ENCODE measurements around the gene WNT16.

WNT16 gene

DNA sequence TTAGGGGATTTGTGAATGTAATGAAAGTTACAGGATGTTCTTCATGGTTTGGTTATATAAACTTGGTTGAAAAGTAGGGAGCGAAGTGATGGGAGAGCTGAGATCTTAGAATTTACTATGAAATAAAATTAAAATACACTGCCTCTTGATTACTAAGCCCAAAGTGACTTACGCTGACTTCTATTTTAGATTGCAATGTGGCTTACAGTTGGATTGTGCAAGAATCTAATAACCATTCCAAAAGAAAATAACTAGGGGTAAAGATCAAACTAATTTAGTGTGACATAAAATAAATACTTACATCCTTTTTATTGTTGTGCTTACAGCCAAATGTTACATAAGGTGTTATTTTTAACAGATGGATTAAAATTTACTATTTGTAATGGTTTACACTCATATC is 15.3 kb downstream of the WNT16 start:
- no peak for DNase-seq (ENCODE audit: low spot score)

DNA sequence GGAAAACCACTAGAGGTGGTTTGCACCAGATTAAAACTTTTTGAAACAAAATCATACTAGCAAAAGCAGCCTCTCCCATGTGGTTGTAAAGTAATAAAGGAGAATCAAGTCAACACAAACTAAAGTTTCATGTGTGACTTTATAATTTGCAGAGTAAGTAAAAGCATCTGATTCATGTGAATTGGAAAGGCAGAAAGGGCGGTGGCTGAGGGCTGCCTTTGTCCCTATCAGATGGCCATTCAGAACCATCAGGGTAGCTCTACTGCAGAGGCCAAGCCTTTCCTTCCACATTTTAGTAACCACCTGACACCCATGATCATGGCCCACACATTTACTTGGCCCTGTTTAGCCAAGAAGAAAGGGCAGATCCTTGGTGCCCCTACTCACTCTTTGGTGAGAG is 15.7 kb downstream of the WNT16 start:
- no peak for DNase-seq (ENCODE audit: low spot score)

DNA sequence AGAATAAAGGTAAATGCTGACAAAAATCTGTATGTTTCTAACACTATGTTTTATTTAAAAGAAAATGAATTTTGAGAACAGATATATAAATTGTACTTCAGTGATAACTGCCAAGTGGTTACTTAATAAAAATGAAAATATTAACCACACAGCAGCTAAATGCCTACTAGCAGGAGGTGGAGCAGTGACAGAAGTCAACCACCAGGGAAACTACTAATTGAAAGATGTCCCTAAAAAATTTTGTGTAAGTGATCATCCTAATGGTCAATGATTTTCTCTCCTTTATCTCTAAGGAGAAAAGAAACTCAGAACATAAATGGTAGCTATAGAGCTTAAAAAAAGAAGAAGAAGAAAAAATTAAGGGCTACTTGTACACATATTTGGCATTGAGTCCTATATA is 22.9 kb downstream of the WNT16 start:
- no peak for DNase-seq (ENCODE audit: low spot score)

DNA sequence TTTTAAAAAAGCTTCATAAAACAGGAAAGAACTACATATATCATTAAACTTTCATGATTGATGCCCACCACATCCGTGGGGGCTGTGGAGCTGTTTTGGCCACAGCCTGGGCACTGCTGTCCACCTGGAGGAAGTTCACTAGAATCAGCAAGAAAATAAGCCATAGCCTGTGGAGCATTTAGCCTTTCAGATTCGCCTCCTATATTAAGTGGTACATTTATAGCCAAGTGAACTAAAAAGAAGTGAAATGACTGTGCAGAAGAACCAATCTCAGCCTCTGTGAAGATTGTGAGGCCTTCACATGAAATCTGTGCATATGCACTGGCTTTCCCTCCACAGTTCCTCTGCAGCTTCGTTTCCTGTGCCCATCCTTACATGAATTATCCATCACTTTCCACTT is 23.5 kb downstream of the WNT16 start:
- no peak for DNase-seq (ENCODE audit: low spot score)

DNA sequence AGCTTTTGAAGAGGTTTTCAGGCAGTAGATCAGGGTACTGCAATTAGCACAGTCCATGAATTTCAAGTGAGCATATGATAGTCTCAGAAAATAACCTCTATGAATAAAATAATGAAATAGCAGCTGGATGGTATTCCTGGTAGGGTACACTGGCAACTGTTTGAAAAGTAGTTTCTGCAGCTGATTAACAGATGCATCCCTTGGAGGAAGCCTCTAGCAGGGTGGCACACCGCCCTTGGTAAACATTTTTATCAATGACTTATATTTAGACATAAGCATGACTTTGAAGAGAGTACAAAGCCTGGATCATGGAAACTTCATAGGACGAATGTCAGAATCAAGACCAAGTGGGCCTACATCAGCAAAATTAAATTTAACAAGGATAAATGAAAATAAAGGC is 26.8 kb downstream of the WNT16 start:
- DNase-seq (ENCODE audit: low spot score) = no peak

DNA sequence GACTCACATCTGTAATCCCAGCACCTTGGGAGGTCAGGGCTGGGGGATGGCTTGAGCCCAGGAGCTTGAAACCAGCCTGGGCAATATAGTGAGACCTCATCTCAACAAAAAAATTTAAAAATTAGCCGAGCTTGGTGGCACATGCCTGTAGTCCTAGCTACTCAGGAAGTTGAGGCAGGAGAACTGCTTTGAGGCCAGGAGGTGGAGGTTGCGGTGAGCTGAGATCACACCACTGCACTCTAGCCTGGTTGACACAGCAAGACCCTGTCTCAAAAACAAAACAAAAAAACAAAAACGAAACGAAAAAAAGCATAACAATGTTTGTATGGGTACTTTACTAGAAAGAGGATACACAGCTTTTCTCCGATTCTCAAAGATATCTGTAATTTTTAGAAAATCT is 31.8 kb downstream of the WNT16 start:
- no peak for DNase-seq (ENCODE audit: low spot score)

DNA sequence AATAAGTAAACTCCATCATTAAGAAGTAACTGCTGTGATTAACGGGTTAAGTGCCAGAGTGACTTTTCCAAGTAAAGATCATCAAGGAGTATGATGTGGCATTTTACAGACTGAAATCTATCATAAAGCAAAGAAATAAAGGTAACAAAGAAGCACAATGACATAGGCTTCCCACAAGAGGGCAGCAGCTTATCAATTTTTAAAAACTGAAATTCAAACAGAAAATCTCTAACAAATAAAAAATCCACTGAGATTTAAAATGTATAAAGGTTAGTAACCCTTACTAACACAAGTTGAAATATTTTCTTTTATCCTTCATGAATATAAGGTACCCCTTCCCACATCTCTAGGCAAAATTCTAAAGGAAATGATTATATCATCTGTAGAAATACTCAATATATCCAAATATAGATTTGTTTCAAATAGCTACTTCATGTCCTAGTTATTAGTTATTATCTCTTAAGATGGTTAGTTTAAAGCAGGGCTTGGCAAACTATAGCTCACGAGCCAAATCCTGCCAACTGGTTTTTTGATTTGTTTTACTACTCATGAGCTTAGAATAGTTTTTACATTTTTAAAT is 38.1 kb downstream of the WNT16 start:
- DNase-seq (ENCODE audit: low spot score) = no peak

DNA sequence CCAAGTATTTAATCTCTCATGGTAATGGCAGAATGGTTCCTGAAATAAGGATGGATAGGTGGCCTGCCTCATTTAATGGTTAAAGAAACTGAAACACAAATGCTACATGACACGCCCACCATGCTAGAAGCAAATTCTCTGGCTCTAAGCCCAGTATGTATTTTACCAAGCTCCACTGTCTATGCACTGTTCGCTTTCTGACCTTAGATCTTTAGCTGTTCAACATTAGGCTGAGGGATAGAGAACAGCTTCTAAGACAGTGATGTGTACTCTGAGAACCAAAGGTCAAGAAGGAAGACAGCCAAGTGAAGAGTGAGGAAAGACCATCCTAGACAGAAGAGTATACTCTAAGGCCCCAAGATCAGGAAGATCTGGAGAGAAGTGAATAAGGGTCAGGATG is 40.7 kb downstream of the WNT16 start:
- no peak for DNase-seq (ENCODE audit: low spot score)

DNA sequence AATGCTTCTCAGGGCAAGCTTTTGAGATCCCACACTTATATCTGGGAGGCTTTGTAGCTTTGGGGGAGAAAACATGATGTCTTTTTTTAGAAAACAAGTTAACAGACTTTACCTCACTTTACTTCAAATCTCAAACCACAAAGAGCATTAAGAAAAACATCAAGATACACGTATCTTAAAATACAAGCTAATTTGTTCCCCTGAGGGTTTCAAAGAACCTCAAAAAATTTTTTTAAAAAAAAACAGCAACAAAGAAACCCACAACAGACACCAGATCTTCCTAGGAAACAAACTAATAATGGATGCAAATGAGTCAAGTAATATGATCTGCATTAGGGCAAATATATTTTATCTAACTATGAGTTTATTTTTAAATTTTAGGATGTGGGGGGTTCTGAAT is 42.6 kb downstream of the WNT16 start:
- DNase-seq (ENCODE audit: low spot score) = no peak

DNA sequence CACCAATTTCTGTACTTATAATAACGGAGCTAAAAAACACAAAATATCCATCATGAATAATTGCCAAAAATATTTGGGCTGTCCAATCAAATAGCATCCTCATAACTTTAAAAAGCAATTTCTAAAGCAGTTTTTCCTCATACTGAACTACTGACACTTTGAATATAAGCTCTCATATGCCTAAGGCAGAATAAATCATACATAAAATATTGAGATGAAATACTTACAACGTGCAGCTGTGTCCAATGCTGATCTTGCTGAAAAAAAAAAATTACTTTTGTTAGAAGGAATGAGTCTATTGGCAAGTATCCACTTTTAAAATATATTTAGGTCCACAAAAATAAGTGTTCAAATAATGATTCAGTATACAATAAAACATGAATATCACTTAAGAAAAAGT is 43.1 kb downstream of the WNT16 start:
- no peak for DNase-seq (ENCODE audit: low spot score)

DNA sequence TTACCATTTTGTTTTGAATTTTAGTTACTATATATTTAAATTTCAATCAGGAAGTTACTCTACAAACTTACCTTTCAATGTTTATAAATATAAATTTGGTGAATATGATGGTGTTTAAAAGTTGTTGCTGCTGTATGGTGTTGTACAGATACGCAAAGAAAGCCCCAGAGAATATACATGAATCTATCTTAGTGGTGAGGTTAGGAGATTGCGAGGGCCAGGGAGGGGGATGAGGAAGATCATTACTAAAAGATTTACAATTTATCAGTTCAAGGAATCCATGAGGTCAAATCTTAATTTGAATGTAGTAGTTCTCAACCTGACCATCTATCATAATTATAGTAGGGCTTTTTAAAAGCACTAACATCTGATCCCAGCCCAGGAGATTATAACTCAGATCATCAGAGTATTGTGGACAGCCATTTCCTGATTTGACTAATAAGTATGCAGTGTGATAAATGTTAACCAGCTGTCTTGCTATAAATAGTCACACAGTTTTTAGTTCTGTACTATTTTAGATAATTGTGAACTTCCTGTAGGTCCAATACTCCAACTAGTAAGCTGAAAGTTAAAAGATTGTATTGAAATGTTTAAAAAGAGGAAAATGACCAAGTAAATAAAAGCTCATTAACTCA is 43.7 kb downstream of the WNT16 start:
- DNase-seq (ENCODE audit: low spot score) = no peak

DNA sequence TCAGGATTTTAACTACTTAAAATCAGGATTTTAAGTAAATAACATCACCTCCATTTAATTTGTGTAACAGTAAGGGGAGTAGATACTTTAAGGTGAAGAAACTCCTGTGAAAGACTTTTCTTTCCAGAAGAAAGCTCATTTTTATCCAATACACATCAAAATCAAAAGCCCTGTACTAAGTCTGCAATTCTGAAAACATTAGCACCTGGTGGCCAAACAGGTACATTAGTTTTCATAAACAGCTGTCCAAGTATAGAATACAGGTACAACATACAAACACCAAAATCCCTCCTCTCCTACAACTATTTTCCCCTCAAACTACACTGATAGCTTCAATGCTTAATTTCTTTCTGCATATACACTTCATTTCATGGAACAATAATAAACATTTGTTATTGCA is 44.4 kb downstream of the WNT16 start:
- no peak for DNase-seq (ENCODE audit: low spot score)

DNA sequence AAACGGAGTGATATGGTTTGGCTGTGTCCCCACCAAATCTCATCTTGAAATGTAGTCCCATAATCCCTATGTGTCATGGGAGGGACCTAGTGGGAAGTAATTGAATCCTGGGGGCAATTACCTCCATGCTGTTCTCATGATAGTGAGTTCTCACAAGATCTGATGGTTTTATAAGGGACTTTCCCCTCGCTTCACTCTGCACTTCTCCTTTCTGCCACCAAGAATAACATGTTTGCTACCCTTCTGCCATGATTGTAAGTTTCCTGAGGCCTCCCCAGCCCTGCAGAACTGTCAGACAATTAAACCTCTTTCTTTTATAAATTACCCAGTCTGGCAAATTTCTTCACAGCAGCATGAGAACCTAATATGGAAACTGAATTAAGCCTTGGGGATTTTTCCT is 48.2 kb downstream of the WNT16 start:
- no peak for DNase-seq (ENCODE audit: low spot score)

DNA sequence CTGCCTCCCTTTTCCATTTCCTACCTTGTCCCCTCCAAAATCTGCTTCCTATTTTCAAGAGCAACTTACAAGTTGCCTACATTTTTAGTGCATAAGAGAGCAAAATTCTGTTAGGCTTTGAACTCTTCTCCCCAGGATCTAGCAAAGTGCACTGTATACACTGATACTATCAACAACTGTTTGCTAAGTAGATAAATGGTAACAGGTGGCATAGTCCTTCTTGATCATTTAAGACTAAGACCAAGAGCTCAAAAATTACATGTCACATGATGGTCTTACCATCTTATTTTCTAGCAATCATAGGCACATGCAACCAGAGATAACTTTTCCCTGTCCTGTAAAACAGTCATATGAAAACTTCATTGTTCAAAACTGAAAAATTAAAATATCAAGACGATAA is 51.1 kb downstream of the WNT16 start:
- no peak for DNase-seq (ENCODE audit: low spot score)

DNA sequence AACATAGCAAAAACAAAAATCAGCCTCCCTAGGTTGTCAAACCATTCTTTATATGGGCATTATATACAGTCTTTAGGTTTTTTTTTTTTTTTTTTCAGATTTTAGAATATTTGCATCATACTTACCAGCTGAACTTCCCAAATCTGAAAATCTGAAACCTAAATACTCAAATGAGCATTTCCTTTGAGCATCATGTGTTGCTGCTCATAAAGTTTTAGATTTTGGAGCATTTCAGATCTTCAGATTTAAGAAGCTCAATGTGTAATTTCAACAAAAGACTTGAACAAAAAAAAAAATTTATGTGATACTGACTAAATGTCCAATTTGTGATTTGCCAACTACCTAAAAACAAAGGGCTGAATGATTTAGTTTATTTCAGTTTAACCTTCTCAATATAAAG is 53.7 kb downstream of the WNT16 start:
- DNase-seq (ENCODE audit: low spot score) = no peak

DNA sequence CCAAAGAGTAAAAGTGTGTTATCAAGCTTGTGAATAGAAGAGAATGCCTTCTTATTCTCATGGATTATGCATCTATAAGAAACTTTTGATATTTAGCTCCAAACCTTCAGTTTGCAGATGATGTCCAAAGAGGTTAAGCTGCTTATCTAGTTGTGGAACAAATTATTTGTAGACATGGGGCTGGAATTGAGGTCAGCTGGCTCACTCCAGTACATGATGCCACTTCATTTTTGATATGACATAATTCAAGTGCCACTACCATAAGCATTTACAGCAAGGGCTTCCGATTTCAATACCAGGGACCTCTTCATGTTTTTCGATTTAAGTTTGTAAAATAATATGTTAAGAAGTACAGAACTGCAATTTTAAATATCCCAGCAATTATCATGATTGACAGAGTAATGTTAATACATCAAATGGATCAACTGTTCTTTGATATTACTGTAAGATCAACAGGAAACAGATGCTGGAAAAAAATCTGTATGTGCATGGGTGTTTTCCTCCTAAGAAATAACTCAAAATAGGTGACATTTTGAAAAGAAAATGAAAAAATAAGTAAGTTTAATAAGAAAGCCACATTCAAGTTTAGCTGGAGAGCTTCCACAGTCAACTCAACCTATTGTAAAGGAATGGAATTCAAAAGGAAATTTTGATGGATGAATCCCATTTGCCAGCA is 54.6 kb downstream of the WNT16 start:
- no peak for DNase-seq (ENCODE audit: low spot score)

DNA sequence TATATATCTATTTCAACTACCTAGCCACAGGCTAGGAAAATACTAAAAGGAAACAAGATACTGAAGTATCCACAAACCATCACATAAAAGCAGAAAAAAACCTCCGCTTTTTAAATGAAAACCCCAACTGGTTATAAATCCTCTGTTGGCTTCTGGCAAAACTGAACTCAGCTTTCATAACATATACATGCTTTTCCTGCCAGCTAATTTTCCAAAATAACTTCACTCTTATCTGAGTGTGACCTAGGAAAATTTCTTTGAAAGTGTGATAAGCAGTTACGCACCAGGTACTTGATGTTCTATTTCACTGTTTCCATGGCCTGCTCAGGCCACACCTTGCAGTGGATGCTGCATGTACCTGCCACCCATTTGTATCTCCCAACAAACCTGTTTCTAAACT is 55.5 kb downstream of the WNT16 start:
- DNase-seq (ENCODE audit: low spot score) = no peak

DNA sequence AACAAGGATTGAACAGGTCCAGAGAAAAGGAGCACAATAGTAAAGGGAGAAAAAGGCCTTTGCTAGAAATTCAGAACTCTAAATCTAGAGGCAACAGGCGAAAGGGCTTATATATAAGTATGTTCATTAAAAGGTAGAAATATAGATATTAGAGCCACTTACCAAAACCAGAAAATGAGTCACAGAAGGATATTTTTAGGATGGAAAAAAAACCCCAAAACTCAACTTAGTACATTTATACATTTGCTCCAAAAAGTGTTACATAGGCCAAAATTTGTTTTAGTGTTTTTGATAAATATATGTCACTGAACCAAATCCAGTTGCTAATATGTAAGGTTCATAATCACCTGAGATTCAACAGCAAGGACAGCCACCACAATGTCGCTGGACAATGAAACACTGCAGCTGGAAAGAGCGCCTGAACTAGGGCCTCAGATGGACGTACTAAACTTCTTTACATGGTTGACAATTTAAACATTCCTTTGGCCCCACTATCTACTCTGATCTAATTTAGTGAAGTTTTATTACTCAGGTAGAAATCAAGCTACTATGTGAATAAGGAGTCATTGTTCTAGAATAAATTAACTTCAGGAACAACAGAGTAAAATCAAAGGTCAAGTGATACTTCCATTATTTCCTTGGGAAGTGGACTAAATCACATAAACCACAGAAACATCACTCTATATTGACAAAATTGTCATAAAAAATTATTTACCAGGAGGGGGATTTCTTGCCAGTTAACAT is 56.4 kb downstream of the WNT16 start:
- DNase-seq (ENCODE audit: low spot score) = no peak

DNA sequence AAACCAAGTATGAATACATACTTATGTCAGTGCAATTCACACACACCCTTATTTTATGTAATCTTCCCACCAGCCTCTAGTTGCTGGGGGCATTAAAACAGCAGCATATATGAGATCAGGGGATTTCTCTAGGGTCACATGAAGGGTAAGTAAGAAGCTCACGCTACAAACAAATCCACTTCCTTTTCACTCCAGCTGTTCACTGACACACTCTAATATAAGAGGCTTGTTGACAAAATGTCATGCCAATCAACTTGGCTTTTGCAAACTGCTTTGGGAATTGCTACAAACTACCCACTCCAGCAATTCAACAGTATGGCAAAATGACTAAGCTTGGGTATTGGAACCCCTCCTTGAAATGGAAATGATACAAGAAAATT is 57.0 kb downstream of the WNT16 start:
- DNase-seq (ENCODE audit: low spot score) = no peak

DNA sequence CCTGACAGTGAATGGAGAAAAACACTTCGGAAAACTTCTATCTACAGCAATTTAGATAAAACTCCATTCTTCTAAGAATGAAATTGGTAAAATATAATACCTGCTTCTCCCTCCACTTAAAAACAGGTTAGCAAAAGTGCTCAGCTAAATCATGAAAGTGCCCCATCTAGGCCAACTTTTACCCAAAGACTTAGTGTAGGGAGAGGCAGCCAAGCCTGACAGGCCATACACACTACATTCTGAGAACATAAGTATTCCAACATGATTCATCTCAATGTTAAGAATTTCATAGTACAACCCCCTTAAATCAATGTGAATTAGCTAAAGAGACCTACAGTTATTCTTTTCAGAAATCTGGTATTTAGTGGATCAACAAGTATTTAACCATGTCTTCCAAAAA is 60.1 kb downstream of the WNT16 start:
- no peak for DNase-seq (ENCODE audit: low spot score)

DNA sequence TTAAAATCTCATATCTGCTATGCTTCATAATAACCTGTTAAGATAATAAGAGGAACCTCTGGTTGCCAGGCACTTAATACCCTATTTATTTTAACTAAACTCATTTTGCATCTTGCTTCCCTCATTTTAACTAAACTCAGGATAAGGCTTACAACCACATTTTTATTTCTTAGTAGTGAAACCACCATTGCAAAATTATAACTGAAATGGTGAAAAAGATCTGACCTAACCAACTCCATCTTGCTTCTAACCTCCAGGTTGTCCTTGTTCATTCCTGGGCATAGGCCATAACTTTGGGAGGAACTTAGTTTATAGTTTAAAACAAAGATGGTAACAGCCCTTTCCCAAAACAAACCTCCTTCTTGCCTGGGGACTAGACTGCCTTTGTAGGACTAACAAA is 61.3 kb downstream of the WNT16 start:
- no peak for DNase-seq (ENCODE audit: low spot score)

DNA sequence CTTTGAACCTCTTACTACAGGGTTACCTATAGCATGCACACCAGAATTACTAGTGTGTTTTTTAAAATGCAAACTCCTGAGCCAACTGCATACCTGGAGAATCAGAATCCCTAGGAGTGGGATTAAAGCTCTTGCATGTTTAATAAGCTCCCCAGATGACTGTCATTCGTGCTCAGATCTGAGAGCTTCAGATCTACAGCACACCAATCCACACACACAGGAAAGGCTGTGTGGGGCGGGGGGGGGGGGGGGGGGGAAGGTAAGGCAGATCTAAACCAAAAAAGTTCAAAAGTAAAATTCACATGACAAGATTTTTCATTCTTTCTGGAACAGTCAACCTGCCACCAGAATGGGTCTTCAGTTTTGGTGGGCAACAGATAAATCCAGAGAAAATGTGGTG is 61.8 kb downstream of the WNT16 start:
- DNase-seq (ENCODE audit: low spot score) = no peak

Measured in ecto neural progenitor cell (in vitro differentiated cells).